Subcutaneous adipose tissue (tissue), 4 donors: ENCODE results near the gene SLTM. TPM values are rescaled to one million over a fixed set of nuclear protein-coding genes. Genes with fewer than 3 reads are reported as not detected.

Experiments used
- small RNA-seq: library from RNA; depleted of rRNA; stranded (forward); fragments of <200 nt; gene quantifications from one replicate; pipeline ENCODE3, GENCODE V24; 2016
- total RNA-seq, 4 donors: library from RNA; depleted of rRNA; stranded (reverse); fragments of >200 nt; gene quantifications; one replicate each; pipeline ENCODE4 v1.1.0, GENCODE V29; 2016
- TF ChIP-seq, protein P1 (sequence below): fragments of 450-650 bp; IDR thresholded peaks from one replicate; pipeline ENCODE4 v1.5.1; 2016; ENCODE audit warnings: low read depth, mild to moderate bottlenecking, control low read depth, antibody characterized with exemption, moderate library complexity

SLTM gene
- total RNA-seq, 4 donors from 2014 or later, result 102 to 146 (median 122) TPM

DNA sequence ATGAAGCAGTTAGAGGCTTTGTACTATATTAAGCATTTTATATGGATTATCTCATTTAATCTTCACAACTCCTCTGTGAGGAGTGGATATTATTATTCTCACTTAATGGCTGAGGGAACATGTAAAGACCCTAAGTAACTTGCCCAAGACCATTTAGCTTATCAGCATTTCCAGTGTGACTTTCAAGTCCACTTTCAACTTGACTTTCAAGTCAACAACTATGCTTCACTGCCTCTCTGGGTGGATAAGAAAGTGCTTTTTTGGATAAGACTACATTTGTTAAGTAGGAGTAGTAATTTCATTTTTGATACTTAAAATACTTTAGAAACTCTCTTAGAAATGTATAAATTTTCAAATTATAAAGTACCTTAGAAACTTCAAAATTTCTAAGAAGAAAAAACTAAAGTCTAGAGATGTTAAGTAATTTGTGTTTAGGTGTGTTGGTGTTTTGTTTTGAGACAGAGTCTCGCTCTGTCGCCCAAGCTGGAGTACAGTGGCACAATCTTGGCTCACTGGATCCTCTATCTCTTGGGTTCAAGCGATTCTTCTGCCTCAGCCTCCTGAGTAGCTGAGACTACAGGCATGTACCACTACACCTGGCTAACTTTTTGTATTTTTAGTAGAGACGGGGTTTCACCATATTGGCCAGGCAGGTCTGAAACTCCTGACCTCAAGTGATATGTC is 90.6 kb downstream of the SLTM start:
- TF ChIP-seq, protein P1, sequence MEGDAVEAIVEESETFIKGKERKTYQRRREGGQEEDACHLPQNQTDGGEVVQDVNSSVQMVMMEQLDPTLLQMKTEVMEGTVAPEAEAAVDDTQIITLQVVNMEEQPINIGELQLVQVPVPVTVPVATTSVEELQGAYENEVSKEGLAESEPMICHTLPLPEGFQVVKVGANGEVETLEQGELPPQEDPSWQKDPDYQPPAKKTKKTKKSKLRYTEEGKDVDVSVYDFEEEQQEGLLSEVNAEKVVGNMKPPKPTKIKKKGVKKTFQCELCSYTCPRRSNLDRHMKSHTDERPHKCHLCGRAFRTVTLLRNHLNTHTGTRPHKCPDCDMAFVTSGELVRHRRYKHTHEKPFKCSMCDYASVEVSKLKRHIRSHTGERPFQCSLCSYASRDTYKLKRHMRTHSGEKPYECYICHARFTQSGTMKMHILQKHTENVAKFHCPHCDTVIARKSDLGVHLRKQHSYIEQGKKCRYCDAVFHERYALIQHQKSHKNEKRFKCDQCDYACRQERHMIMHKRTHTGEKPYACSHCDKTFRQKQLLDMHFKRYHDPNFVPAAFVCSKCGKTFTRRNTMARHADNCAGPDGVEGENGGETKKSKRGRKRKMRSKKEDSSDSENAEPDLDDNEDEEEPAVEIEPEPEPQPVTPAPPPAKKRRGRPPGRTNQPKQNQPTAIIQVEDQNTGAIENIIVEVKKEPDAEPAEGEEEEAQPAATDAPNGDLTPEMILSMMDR, result no peak

GRCh38 chr15:58840048-58840447 is 93.4 kb downstream of the SLTM start:
- TF ChIP-seq, protein P1, result no peak

GRCh38 chr15:58839485-58839884 is 94.0 kb downstream of the SLTM start:
- TF ChIP-seq, protein P1, result no peak

- TF ChIP-seq, protein P1, result no peak
Measured at GRCh38 chr15:58830556-58830955, 102.9 kb downstream of the SLTM start.

Small RNA genes lying within 50 kb of the gene (small RNA-seq; reads per million reads assigned to genes)
- not detected for gene ZNF444P1

Other genes with a start within 250 kb of the SLTM start
- 100 to 1,000 TPM in 1 of 4 donors, 10 to 100 TPM in 3; 55.4 to 105 (median 57.6) TPM for gene ADAM10, start 184.0 kb downstream of the SLTM start, total RNA-seq
- 10 to 100 TPM; 13.4 to 21.7 (median 18.4) TPM for gene MINDY2, start 162.4 kb downstream of the SLTM start, total RNA-seq
- 10 to 100 TPM; 24.2 to 35.7 (median 28.0) TPM for gene RNF111, start 54.0 kb upstream of the SLTM start, total RNA-seq
- gene CCNB2, start 171.5 kb upstream of the SLTM start, total RNA-seq, result 1 to 10 TPM in 2 of 4 donors, under 1 TPM in 1, not detected in 1; 0.38 to 3.5 (median 2.9) TPM